Caco-2 (cell line): ENCODE measurements around the gene WIPF1. TPM values are rescaled to one million over a fixed set of nuclear protein-coding genes. Genes with fewer than 3 reads are reported as not detected.

ENCODE experiments used
- BruUV-seq: library from RNA; stranded (reverse); fragments of 400-500 nt; replicated peaks from 2 replicates; lab custom pipeline; 2021; lab: Mats Ljungman, UMichigan
- CTCF ChIA-PET: fragments of 300-600 bp; sonication (Branson Sonifier 250); formaldehyde crosslinking; loops from one replicate; lab custom pipeline; 2022; ENCODE audit warnings: antibody characterized with exemption; lab: Charles Lee
- POLR2A ChIA-PET: fragments of 300-600 bp; sonication (Branson Sonifier 250); formaldehyde crosslinking; loops from one replicate; lab custom pipeline; 2022; ENCODE audit warnings: antibody characterized with exemption; lab: Charles Lee
- DNase-seq, 2 experiments: peaks; one replicate each; pipeline versions ENCODE4 v3.0.0 to v3.0.0-alpha.2; 2020 to 2022
- H3K27me3 ChIP-seq: replicated peaks from 2 replicates; pipeline ENCODE4 v1.6.0; 2011; ENCODE audit warnings: low read length; ENCODE audit not compliant: control insufficient read depth, insufficient read depth
- H3K36me3 ChIP-seq: 2 replicates; pipeline ENCODE4 v1.5.1; 2011; ENCODE audit warnings: low read length; ENCODE audit not compliant: control insufficient read depth, insufficient read depth
- H3K4me1 ChIP-seq: fragments of 250-450 bp; sonication (Bioruptor Pico); 2 replicates; pipeline ENCODE4 v1.5.1; 2020; ENCODE audit warnings: mild to moderate bottlenecking
- H3K4me3 ChIP-seq: 2 replicates; pipeline ENCODE4 v1.5.1; 2011; ENCODE audit warnings: low read depth, mild to moderate bottlenecking, control low read depth, low read length
- H3K9me3 ChIP-seq: fragments of 250-450 bp; sonication (Bioruptor Pico); 2 replicates; pipeline ENCODE4 v1.5.1; 2020; ENCODE audit warnings: mild to moderate bottlenecking, moderate library complexity
- H3K27ac Mint-ChIP-seq: one replicate; pipeline ENCODE4 v1.8.0; 2022; ENCODE audit warnings: mixed read lengths; ENCODE audit not compliant: unreplicated experiment
- H3K27me3 Mint-ChIP-seq: one replicate; pipeline ENCODE4 v1.8.0; 2022; ENCODE audit warnings: mixed read lengths; ENCODE audit not compliant: insufficient read depth, unreplicated experiment
- H3K36me3 Mint-ChIP-seq: one replicate; pipeline ENCODE4 v1.8.0; 2022; ENCODE audit warnings: mild to moderate bottlenecking, mixed read lengths; ENCODE audit not compliant: insufficient read depth, unreplicated experiment
- H3K4me1 Mint-ChIP-seq: one replicate; pipeline ENCODE4 v1.8.0; 2022; ENCODE audit warnings: low read depth, mixed read lengths; ENCODE audit not compliant: unreplicated experiment
- H3K4me3 Mint-ChIP-seq: one replicate; pipeline ENCODE4 v1.8.0; 2022; ENCODE audit warnings: mild to moderate bottlenecking, moderate library complexity, mixed read lengths; ENCODE audit not compliant: unreplicated experiment
- H3K9me3 Mint-ChIP-seq: one replicate; pipeline ENCODE4 v1.8.0; 2022; ENCODE audit warnings: mixed read lengths; ENCODE audit not compliant: unreplicated experiment
- intact Hi-C: fragments of 100-400 bp; cut with micrococcal nuclease; formaldehyde crosslinking; loops from one replicate; pipeline ENCODE4 v1.10.0; 2022; ENCODE audit not compliant: unreplicated experiment
- total RNA-seq: library from RNA; stranded (reverse); gene quantifications from 2 replicates; pipeline ENCODE4 v1.2.3, GENCODE V29; 2022
- TF ChIP-seq, protein P1 (sequence below), 2 experiments: fragments of 200-600 bp in 1 of 2; IDR thresholded peaks; 1 replicate in 1 of 2; 2 replicates in 1 of 2; pipeline versions ENCODE4 v1.5.1 to v1.8.0; 2011 to 2022; ENCODE audit warnings: antibody characterized with exemption in 1 of 2, control low read depth in 1 of 2, inconsistent platforms in 1 of 2, low read depth in 1 of 2, low read length in 1 of 2, mild to moderate bottlenecking in 1 of 2, moderate library complexity in 1 of 2; ENCODE audit not compliant: insufficient read depth in 1 of 2, severe bottlenecking in 1 of 2, unreplicated experiment in 1 of 2

The WIPF1 gene
- total RNA-seq, 1 experiment from 2014 or later: 5.1 TPM

DNA sequence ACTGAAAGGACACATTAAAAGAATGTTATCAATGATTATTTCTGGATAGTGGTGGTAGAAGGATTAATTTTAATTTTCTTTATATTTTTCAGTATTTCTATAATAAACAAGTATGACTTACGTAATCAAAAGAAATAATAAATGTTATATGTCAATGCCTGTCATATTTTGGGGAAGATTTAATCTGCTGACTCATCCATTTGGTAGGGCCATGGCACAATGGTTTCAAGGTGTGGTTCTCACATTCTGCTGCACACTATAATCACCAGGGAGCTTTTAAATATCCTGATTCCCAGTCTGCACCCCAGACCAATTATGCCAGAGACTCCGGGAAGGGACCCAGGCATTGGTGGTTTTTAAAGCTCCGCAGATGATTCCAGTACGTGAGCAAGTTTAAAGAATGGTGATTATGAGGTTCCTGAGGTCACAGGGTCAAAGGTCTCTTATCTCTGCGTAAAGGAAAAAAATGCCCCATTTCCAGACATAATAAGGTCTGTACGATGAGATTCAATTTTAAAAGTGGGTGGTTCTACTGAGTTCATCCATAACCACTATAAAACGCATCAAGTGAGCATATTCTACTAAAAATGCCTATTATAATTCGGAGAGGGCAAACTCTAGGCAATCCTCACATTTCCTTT is 27.2 kb downstream of the WIPF1 start:
- ChIA-PET POLR2A (no interaction called here), CTCF (no interaction called here)
- Histone ChIP-seq H3K4me1 (no peaks in the 10 kb centered on the region), H3K9me3 (no peaks in the 10 kb centered on the region), H3K4me3 (no peak overlapping the region), H3K36me3 (no peaks in the 10 kb centered on the region), H3K27me3 (no peaks in the 10 kb centered on the region)
- Mint-ChIP-seq H3K36me3 (peaks cover 10% of the 10 kb centered on the region), H3K4me3 (no peak overlapping the region), H3K9me3 (no peaks in the 10 kb centered on the region), H3K4me1 (no peaks in the 10 kb centered on the region), H3K27ac (no peak overlapping the region), H3K27me3 (no peaks in the 10 kb centered on the region)
- BruUV-seq: no TSS peak
- no peak for DNase-seq
- intact Hi-C loops: no loop called here
- TF ChIP-seq, protein P1, sequence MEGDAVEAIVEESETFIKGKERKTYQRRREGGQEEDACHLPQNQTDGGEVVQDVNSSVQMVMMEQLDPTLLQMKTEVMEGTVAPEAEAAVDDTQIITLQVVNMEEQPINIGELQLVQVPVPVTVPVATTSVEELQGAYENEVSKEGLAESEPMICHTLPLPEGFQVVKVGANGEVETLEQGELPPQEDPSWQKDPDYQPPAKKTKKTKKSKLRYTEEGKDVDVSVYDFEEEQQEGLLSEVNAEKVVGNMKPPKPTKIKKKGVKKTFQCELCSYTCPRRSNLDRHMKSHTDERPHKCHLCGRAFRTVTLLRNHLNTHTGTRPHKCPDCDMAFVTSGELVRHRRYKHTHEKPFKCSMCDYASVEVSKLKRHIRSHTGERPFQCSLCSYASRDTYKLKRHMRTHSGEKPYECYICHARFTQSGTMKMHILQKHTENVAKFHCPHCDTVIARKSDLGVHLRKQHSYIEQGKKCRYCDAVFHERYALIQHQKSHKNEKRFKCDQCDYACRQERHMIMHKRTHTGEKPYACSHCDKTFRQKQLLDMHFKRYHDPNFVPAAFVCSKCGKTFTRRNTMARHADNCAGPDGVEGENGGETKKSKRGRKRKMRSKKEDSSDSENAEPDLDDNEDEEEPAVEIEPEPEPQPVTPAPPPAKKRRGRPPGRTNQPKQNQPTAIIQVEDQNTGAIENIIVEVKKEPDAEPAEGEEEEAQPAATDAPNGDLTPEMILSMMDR (IDR thresholded peaks at IDR 0.05; ENCODE audit: insufficient read depth in 1 of 2, low read depth in 1 of 2, low read length in 1 of 2, severe bottlenecking in 1 of 2, unreplicated experiment in 1 of 2): no peak

DNA sequence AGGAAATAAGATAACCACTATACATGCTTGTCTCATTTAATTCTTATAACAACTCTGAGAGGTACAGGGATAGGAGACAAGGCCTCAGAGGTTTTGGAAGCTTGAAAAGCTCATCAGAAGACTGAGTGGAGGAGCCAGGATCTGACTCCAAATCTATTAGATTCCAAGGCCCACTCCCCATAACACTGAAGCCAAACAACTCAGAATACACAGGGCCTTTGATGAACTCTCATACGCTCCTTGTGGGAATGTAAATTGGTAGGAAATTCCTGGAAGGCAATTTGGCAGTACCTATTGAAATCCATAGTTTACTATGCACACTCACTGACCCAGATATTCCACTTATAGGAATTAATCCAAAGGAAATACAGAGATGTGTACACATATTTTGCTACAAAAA is 27.9 kb downstream of the WIPF1 start:
- H3K27me3 ChIP-seq: no peaks in the 10 kb centered on the region
- no TSS peak for BruUV-seq
- POLR2A ChIA-PET: no interaction called here
- Mint-ChIP-seq H3K27me3 (no peaks in the 10 kb centered on the region), H3K36me3 (peaks cover 6% of the 10 kb centered on the region), H3K27ac (no peak overlapping the region), H3K4me1 (no peaks in the 10 kb centered on the region), H3K9me3 (no peaks in the 10 kb centered on the region), H3K4me3 (no peak overlapping the region)
- no peaks in the 10 kb centered on the region for H3K9me3 ChIP-seq
- no peak overlapping the region for H3K4me3 ChIP-seq
- DNase-seq: no peak
- CTCF ChIA-PET: no interaction called here
- intact Hi-C loops: no loop called here
- H3K36me3 ChIP-seq: no peaks in the 10 kb centered on the region
- TF ChIP-seq, protein P1 (IDR thresholded peaks at IDR 0.05; ENCODE audit: insufficient read depth in 1 of 2, low read depth in 1 of 2, low read length in 1 of 2, severe bottlenecking in 1 of 2, unreplicated experiment in 1 of 2): no peak
- H3K4me1 ChIP-seq: no peaks in the 10 kb centered on the region

DNA sequence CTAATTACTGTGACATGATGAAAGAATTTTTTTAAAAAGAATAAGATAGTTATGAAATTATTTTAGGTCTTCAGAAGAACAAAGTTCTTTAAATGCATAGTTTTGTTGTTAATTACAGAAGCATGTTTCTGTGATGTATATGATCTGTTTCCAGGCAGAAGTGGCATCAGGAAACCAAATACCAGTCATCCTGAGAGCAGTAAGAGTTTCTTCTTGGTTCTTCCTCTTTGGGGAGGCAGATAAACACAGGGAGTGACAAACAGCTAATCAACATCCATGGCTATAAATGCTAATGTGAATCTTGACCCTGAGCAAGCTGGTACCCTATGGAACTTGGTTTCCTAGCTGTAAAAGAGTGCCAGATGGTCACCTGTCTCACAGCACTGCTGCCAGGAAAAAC is 29.2 kb downstream of the WIPF1 start:
- ChIA-PET POLR2A (no interaction called here), CTCF (no interaction called here)
- no peaks in the 10 kb centered on the region for H3K36me3 ChIP-seq
- H3K4me3 Mint-ChIP-seq: no peak overlapping the region
- H3K9me3 Mint-ChIP-seq: no peaks in the 10 kb centered on the region
- H3K27me3 ChIP-seq: no peaks in the 10 kb centered on the region
- H3K4me1 ChIP-seq: no peaks in the 10 kb centered on the region
- H3K27ac Mint-ChIP-seq: no peak overlapping the region
- no peak for DNase-seq
- intact Hi-C loops: no loop called here
- H3K4me1 Mint-ChIP-seq: no peaks in the 10 kb centered on the region
- peaks cover 3% of the 10 kb centered on the region for H3K36me3 Mint-ChIP-seq
- no peaks in the 10 kb centered on the region for H3K27me3 Mint-ChIP-seq
- TF ChIP-seq, protein P1 (IDR thresholded peaks at IDR 0.05; ENCODE audit: insufficient read depth in 1 of 2, low read depth in 1 of 2, low read length in 1 of 2, severe bottlenecking in 1 of 2, unreplicated experiment in 1 of 2): no peak
- H3K9me3 ChIP-seq: no peaks in the 10 kb centered on the region
- H3K4me3 ChIP-seq: no peak overlapping the region
- no TSS peak for BruUV-seq
